Ovary (tissue), 9 donors: ENCODE data around the gene LZTS3. TPM values are rescaled to one million over a fixed set of nuclear protein-coding genes. Genes with fewer than 3 reads are reported as not detected.
"Not testable (repeated sequence)": the region's sequence is repeated elsewhere in the genome, so short reads cannot be mapped to it uniquely, and the experiment has no call there.

Experiments used
- DNase-seq, 5 donors: peaks; one replicate each; pipeline ENCODE4 v3.0.0-alpha.2; 2019 to 2020
- H3K27ac ChIP-seq, 2 donors: fragments of 200-600 bp; one replicate each; pipeline versions ENCODE4 v1.5.1 to v1.8.0; 2019 to 2022
- H3K27me3 ChIP-seq: fragments of 200-600 bp; one replicate; pipeline ENCODE4 v1.8.0; 2022
- H3K36me3 ChIP-seq: fragments of 200-600 bp; sonication (generic); one replicate; pipeline ENCODE4 v1.5.1; 2019
- H3K4me1 ChIP-seq: one replicate; pipeline ENCODE4 v1.8.1; 2013; ENCODE audit warnings: mild to moderate bottlenecking, moderate library complexity; ENCODE audit not compliant: insufficient read depth
- H3K4me3 ChIP-seq: fragments of 200-600 bp; sonication (generic); one replicate; pipeline ENCODE4 v1.5.1; 2017
- H3K9me3 ChIP-seq, 2 donors: fragments of 200-600 bp in 1 of 2; sonication (generic) in 1 of 2; one replicate each; pipeline versions ENCODE4 v1.5.1 to v1.8.1; 2013 to 2019; ENCODE audit warnings: mild to moderate bottlenecking in 1 of 2, moderate library complexity in 1 of 2
- CTCF ChIP-seq, 3 donors: fragments of 450-650 bp in 2 of 3; fragments of 200-600 bp in 1 of 3; IDR thresholded peaks; one replicate each; pipeline versions ENCODE4 v1.5.1 to v1.8.0; 2016 to 2022; ENCODE audit warnings: antibody characterized with exemption in 3 of 3, mild to moderate bottlenecking in 1 of 3
- EP300 ChIP-seq: sonication (generic); formaldehyde crosslinking; IDR thresholded peaks from one replicate; pipeline ENCODE4 v1.6.1; 2017; ENCODE audit warnings: antibody characterized with exemption
- POLR2A ChIP-seq: fragments of 450-650 bp; IDR thresholded peaks from one replicate; pipeline ENCODE4 v1.6.1; 2017; ENCODE audit warnings: antibody characterized with exemption, mild to moderate bottlenecking, moderate library complexity
- WGBS, 3 donors: extraction: QIAGEN DNeasy Blood & Tissue Kit in 1 of 3; methylation state at CpG; one replicate each; pipeline versions ENCODE4 v1.1.5 to v1.1.7; 2013 to 2017; 5-methylcytosine and 5-hydroxymethylcytosine counted together
- intact Hi-C, 4 donors: fragments of 100-400 bp; cut with DNase I; formaldehyde crosslinking; loops; one replicate each; pipeline versions ENCODE4 v1.11.0 to v1.15.1; 2022 to 2023
- polyA plus RNA-seq, 2 donors: library from polyadenylated mRNA; stranded (reverse); fragments of 200-250 nt in 1 of 2; fragments of 350-450 nt in 1 of 2; fragmentation: Illumina TruSeq in 1 of 2; extraction: RNeasy Lipid Tissue Mini Kit (QIAGEN cat#74804) in 1 of 2; gene quantifications; one replicate each; pipeline ENCODE4 v1.2.3, GENCODE V29; 2013 to 2014
- total RNA-seq, 7 donors: library from RNA; depleted of rRNA in 2 of 7; stranded (reverse); fragments of >200 nt in 2 of 7; fragmentation: NEBNext Ultra II Directional in 3 of 7; extraction: Animal tissue kit (Norgen Biotek cat#: 25700) in 3 of 7; gene quantifications; one replicate each; pipeline versions ENCODE4 v1.1.0 to v1.2.4, GENCODE V29; 2016 to 2023
- donor health status: DM: no; HTN: no; CAD: no; lungs with moderate emphysema.
- donor health status: DM: no; HTN: no; CAD: no.
- donor health status: Bipolar disorder and iron deficiency.
- donor health status: DM: yes; HTN: yes; CAD: no.
- donor health status: DM: no; HTN: no; CAD: no.
- donor health status: DM: yes; HTN: yes; CAD: no.

The LZTS3 gene
- total and polyA plus RNA-seq, 9 donors: 4.2 to 27.4 (median 18.2) TPM

- DNase-seq: no peak
- H3K36me3 ChIP-seq: no peaks in the 10 kb centered on the region
- no peak overlapping the region for H3K4me3 ChIP-seq
- no peak overlapping the region for H3K27ac ChIP-seq
- H3K9me3 ChIP-seq: no peaks in the 10 kb centered on the region
- TF ChIP-seq CTCF (IDR thresholded peaks at IDR 0.05) (no peak), POLR2A (no peak), EP300 (no peak)
- 64 to 74% (median 64%) methylated on average over 8 of the region's 8 CpGs for WGBS, 3 donors
- peaks cover 8% of the 10 kb centered on the region for H3K4me1 ChIP-seq
- no peaks in the 10 kb centered on the region for H3K27me3 ChIP-seq
- intact Hi-C loops: no loop called here
These were observed 16.3 kb downstream of the LZTS3 start for GRCh38 chr20:3156811-3157619.

DNA sequence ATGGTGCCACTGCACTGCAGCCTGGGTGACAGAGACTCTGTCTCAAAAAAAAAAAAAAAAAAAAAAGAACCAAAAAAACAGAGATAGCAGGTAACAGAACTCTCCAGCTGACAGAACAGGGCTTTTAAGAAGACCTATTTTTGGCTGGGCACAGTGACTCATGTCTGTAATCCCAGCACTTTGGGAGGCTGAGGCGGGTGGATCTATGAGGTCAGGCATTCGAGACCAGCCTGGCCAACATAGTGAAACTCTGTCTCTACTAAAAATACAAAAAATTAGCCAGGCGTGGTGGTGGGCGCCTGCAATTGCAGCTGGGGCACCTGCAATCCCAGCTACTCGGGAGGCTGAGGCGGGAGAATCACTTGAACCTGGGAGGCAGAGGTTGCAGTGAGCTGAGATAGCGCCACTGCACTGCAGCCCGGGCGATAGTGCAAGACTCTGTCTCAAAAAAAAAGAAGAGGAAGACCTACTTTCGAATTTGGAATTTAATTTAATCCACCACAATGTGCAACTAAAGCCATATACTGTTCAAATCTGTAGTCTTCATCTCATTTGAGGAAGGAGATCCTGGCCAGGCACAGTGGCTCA, 21.2 kb downstream of the LZTS3 start:
- not testable (repeated sequence) for H3K36me3 ChIP-seq, DNase-seq

DNA sequence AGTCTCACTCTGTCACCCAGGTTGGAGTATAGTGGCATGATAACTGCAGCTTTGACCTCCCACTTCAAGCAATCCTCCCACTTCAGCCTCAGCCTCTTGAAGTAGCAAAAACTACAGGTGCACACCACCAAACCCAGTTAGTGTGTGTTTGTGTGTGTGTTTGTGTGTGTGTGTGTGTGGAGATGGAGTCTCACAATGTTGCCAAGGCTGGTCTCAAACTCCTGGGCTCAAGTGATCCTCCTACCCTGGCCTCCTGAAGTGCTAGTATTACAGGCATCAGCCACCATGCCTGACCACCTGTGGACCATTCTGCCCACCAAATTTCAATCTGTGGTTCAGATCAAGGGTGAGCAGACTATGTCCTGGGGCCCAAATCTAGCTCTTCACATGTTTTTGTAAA, 22.4 kb downstream of the LZTS3 start:
- TF ChIP-seq EP300: no peak
- no peak for TF ChIP-seq CTCF (IDR thresholded peaks at IDR 0.05)
- TF ChIP-seq POLR2A: no peak
- Histone ChIP-seq H3K9me3 (no peaks in the 10 kb centered on the region), H3K36me3 (no peaks in the 10 kb centered on the region), H3K27ac (no peak overlapping the region), H3K4me1 (no peaks in the 10 kb centered on the region), H3K27me3 (no peaks in the 10 kb centered on the region), H3K4me3 (no peak overlapping the region)
- intact Hi-C loops: no loop called here
- no peak for DNase-seq

More for the DNA sequence above, 21.2 kb downstream of the LZTS3 start:
- H3K4me1 ChIP-seq, H3K27ac ChIP-seq, H3K4me3 ChIP-seq, intact Hi-C loops, H3K9me3 ChIP-seq, H3K27me3 ChIP-seq: not testable (repeated sequence)
- WGBS, 3 donors: 87 to 93% (median 90%) methylated on average over 10 of the region's 10 CpGs

- TF ChIP-seq POLR2A (no peak), EP300 (no peak), CTCF (IDR thresholded peaks at IDR 0.05) (no peak)
- intact Hi-C loops: no loop called here
- H3K36me3 ChIP-seq: no peaks in the 10 kb centered on the region
- no peak for DNase-seq
- H3K4me1 ChIP-seq: no peaks in the 10 kb centered on the region
- H3K27me3 ChIP-seq: no peaks in the 10 kb centered on the region
- H3K9me3 ChIP-seq: no peaks in the 10 kb centered on the region
- H3K4me3 ChIP-seq: no peak overlapping the region
- no peak overlapping the region for H3K27ac ChIP-seq
- 70 to 80% (median 79%) methylated on average over 10 of the region's 10 CpGs for WGBS, 3 donors
These were observed 26.5 kb downstream of the LZTS3 start for GRCh38 chr20:3146732-3147341.

- Histone ChIP-seq H3K27ac (no peak overlapping the region), H3K4me3 (no peak overlapping the region), H3K36me3 (no peaks in the 10 kb centered on the region), H3K9me3 (no peaks in the 10 kb centered on the region), H3K27me3 (no peaks in the 10 kb centered on the region), H3K4me1 (no peaks in the 10 kb centered on the region)
- DNase-seq: no peak
- no peak for TF ChIP-seq POLR2A
- no peak for TF ChIP-seq EP300
- TF ChIP-seq CTCF (IDR thresholded peaks at IDR 0.05): no peak
- intact Hi-C loops: no loop called here
- 94 to 99% (median 97%) methylated on average over 3 of the region's 3 CpGs for WGBS, 3 donors
These were observed 31.6 kb downstream of the LZTS3 start for GRCh38 chr20:3141757-3142156.
